HepG2 (cell line): ENCODE results near the gene ZFR2.

ENCODE experiments used
- BRF2 ChIP-seq: sonication (generic); formaldehyde crosslinking; IDR thresholded peaks from 2 replicates; pipeline ENCODE4 v1.8.1; 2022; ENCODE audit warnings: mild to moderate bottlenecking, missing genetic modification reagents
- CBFB ChIP-seq: sonication (generic); formaldehyde crosslinking; IDR thresholded peaks from 2 replicates; pipeline ENCODE4 v1.4.0; 2020; ENCODE audit warnings: missing genetic modification reagents
- DBP ChIP-seq: sonication (generic); formaldehyde crosslinking; IDR thresholded peaks from 2 replicates; pipeline ENCODE4 v1.4.0; 2020; ENCODE audit warnings: missing genetic modification reagents; ENCODE audit errors: not compliant biosample characterization
- EZH2 ChIP-seq: conservative IDR thresholded peaks from 2 replicates; pipeline ENCODE4 v1.6.1; 2012; ENCODE audit warnings: mild to moderate bottlenecking, low read depth, low read length, moderate library complexity
- FOSL2 ChIP-seq: sonication (generic); formaldehyde crosslinking; IDR thresholded peaks from 2 replicates; pipeline ENCODE4 v1.4.0; 2020; ENCODE audit warnings: missing genetic modification reagents
- FOXO4 ChIP-seq: sonication (generic); formaldehyde crosslinking; conservative IDR thresholded peaks from 2 replicates; pipeline ENCODE4 v1.8.1; 2023; ENCODE audit warnings: missing genetic modification reagents
- GZF1 ChIP-seq: sonication (generic); formaldehyde crosslinking; IDR thresholded peaks from 2 replicates; pipeline ENCODE4 v1.5.1; 2020; ENCODE audit warnings: mild to moderate bottlenecking, missing genetic modification reagents
- HMG20A ChIP-seq: IDR thresholded peaks from 2 replicates; pipeline ENCODE4 v1.6.1; 2016; ENCODE audit warnings: borderline replicate concordance
- NCOA1 ChIP-seq: sonication (generic); formaldehyde crosslinking; IDR thresholded peaks from 2 replicates; pipeline ENCODE4 v1.9.0; 2021; ENCODE audit warnings: missing genetic modification reagents
- NR3C1 ChIP-seq: sonication (generic); formaldehyde crosslinking; IDR thresholded peaks from 2 replicates; pipeline ENCODE4 v1.4.0; 2020; ENCODE audit warnings: missing genetic modification reagents
- RNF2 ChIP-seq: fragments of 450-650 bp; conservative IDR thresholded peaks from 2 replicates; pipeline ENCODE4 v1.6.1; 2016; ENCODE audit warnings: low read depth
- TBL1XR1 ChIP-seq: fragments of 150-350 bp; IDR thresholded peaks from 2 replicates; pipeline ENCODE4 v1.6.1; 2014; ENCODE audit warnings: borderline replicate concordance, low read length; ENCODE audit not compliant: partially characterized antibody
- TCF7L2 ChIP-seq: IDR thresholded peaks from 2 replicates; pipeline ENCODE4 v1.6.1; 2011; ENCODE audit warnings: mild to moderate bottlenecking, low read depth, low read length, moderate library complexity
- TF ChIP-seq, protein P1 (sequence below): sonication (generic); formaldehyde crosslinking; IDR thresholded peaks from 2 replicates; pipeline ENCODE4 v1.5.0; 2020; ENCODE audit warnings: mild to moderate bottlenecking, missing genetic modification reagents, moderate library complexity

DNA sequence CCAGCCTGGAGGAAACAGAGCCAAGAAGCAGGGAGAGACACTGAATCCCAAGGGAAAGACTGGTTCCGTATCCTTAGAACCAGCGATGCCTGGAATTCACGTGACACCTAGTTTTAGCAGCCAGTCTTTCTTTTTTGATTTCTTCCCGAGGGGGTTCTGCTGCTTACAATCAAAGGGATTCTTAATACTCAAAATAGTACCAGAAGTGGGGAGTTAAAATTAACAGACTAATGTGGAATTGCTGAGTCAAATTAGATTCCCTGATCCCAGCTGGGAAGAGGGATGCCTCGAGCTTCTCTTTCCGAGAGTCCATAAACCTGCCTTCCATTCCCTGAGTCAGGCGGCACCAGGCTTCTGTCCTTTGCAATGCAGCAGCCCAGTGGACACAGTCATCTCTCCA lies 77.9 kb downstream of the ZFR2 start:
- TF ChIP-seq GZF1 (CRISPR knock-in tag): no peak
- no peak for TF ChIP-seq DBP (CRISPR knock-in tag)
- no peak for TF ChIP-seq BRF2 (CRISPR knock-in tag)
- no peak for TF ChIP-seq CBFB (CRISPR knock-in tag)
- no peak for TF ChIP-seq TBL1XR1
- TF ChIP-seq, protein P1, sequence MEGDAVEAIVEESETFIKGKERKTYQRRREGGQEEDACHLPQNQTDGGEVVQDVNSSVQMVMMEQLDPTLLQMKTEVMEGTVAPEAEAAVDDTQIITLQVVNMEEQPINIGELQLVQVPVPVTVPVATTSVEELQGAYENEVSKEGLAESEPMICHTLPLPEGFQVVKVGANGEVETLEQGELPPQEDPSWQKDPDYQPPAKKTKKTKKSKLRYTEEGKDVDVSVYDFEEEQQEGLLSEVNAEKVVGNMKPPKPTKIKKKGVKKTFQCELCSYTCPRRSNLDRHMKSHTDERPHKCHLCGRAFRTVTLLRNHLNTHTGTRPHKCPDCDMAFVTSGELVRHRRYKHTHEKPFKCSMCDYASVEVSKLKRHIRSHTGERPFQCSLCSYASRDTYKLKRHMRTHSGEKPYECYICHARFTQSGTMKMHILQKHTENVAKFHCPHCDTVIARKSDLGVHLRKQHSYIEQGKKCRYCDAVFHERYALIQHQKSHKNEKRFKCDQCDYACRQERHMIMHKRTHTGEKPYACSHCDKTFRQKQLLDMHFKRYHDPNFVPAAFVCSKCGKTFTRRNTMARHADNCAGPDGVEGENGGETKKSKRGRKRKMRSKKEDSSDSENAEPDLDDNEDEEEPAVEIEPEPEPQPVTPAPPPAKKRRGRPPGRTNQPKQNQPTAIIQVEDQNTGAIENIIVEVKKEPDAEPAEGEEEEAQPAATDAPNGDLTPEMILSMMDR: no peak
- TF ChIP-seq FOXO4 (CRISPR knock-in tag): no peak
- TF ChIP-seq TCF7L2: no peak
- TF ChIP-seq RNF2: no peak
- no peak for TF ChIP-seq NR3C1 (CRISPR knock-in tag)
- TF ChIP-seq HMG20A (CRISPR knock-in tag): no peak
- no peak for TF ChIP-seq EZH2
- TF ChIP-seq FOSL2: no peak
- TF ChIP-seq NCOA1: no peak
